ENCODE measurements around the gene VAV1. TPM values are rescaled to one million over a fixed set of nuclear protein-coding genes. Genes with fewer than 3 reads are reported as not detected.
A peak's percentile ranks its signal among the peaks of the same experiment; 100 is the strongest.

VAV1 gene
- total and polyA plus RNA-seq, 2 of the 8 experiments (the other 6 are each of a cell fraction or from before 2014, with no cell fraction given): 0.21 to 0.22 TPM

GRCh38 chr19:6767357-6768235 lies 4.9 kb upstream of the VAV1 start, which contains the start of gene SH2D3A (continued):
- TF ChIP-seq, protein P1, sequence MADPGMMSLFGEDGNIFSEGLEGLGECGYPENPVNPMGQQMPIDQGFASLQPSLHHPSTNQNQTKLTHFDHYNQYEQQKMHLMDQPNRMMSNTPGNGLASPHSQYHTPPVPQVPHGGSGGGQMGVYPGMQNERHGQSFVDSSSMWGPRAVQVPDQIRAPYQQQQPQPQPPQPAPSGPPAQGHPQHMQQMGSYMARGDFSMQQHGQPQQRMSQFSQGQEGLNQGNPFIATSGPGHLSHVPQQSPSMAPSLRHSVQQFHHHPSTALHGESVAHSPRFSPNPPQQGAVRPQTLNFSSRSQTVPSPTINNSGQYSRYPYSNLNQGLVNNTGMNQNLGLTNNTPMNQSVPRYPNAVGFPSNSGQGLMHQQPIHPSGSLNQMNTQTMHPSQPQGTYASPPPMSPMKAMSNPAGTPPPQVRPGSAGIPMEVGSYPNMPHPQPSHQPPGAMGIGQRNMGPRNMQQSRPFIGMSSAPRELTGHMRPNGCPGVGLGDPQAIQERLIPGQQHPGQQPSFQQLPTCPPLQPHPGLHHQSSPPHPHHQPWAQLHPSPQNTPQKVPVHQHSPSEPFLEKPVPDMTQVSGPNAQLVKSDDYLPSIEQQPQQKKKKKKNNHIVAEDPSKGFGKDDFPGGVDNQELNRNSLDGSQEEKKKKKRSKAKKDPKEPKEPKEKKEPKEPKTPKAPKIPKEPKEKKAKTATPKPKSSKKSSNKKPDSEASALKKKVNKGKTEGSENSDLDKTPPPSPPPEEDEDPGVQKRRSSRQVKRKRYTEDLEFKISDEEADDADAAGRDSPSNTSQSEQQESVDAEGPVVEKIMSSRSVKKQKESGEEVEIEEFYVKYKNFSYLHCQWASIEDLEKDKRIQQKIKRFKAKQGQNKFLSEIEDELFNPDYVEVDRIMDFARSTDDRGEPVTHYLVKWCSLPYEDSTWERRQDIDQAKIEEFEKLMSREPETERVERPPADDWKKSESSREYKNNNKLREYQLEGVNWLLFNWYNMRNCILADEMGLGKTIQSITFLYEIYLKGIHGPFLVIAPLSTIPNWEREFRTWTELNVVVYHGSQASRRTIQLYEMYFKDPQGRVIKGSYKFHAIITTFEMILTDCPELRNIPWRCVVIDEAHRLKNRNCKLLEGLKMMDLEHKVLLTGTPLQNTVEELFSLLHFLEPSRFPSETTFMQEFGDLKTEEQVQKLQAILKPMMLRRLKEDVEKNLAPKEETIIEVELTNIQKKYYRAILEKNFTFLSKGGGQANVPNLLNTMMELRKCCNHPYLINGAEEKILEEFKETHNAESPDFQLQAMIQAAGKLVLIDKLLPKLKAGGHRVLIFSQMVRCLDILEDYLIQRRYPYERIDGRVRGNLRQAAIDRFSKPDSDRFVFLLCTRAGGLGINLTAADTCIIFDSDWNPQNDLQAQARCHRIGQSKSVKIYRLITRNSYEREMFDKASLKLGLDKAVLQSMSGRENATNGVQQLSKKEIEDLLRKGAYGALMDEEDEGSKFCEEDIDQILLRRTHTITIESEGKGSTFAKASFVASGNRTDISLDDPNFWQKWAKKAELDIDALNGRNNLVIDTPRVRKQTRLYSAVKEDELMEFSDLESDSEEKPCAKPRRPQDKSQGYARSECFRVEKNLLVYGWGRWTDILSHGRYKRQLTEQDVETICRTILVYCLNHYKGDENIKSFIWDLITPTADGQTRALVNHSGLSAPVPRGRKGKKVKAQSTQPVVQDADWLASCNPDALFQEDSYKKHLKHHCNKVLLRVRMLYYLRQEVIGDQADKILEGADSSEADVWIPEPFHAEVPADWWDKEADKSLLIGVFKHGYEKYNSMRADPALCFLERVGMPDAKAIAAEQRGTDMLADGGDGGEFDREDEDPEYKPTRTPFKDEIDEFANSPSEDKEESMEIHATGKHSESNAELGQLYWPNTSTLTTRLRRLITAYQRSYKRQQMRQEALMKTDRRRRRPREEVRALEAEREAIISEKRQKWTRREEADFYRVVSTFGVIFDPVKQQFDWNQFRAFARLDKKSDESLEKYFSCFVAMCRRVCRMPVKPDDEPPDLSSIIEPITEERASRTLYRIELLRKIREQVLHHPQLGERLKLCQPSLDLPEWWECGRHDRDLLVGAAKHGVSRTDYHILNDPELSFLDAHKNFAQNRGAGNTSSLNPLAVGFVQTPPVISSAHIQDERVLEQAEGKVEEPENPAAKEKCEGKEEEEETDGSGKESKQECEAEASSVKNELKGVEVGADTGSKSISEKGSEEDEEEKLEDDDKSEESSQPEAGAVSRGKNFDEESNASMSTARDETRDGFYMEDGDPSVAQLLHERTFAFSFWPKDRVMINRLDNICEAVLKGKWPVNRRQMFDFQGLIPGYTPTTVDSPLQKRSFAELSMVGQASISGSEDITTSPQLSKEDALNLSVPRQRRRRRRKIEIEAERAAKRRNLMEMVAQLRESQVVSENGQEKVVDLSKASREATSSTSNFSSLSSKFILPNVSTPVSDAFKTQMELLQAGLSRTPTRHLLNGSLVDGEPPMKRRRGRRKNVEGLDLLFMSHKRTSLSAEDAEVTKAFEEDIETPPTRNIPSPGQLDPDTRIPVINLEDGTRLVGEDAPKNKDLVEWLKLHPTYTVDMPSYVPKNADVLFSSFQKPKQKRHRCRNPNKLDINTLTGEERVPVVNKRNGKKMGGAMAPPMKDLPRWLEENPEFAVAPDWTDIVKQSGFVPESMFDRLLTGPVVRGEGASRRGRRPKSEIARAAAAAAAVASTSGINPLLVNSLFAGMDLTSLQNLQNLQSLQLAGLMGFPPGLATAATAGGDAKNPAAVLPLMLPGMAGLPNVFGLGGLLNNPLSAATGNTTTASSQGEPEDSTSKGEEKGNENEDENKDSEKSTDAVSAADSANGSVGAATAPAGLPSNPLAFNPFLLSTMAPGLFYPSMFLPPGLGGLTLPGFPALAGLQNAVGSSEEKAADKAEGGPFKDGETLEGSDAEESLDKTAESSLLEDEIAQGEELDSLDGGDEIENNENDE (IDR thresholded peaks at IDR 0.05; ENCODE audit: insufficient replicate concordance, low read length): no peak
- TF ChIP-seq ATF3 (IDR thresholded peaks at IDR 0.05; ENCODE audit: insufficient read depth, low read depth, low read length) (no peak), BACH1 (IDR thresholded peaks at IDR 0.05; ENCODE audit: low read length) (no peak), SP2 (IDR thresholded peaks at IDR 0.05; ENCODE audit: low read length) (no peak), MAX (IDR thresholded peaks at IDR 0.05) (peak; percentile 19; the same call in 1 of the 2 replicates), CTBP2 (IDR thresholded peaks at IDR 0.05; ENCODE audit: borderline replicate concordance, insufficient read depth, insufficient read length, low read length) (no peak), CBX8 (IDR thresholded peaks at IDR 0.05; ENCODE audit: borderline replicate concordance, low read depth, low read length) (no peak), RNF2 (IDR thresholded peaks at IDR 0.05; ENCODE audit: borderline replicate concordance, low read depth, low read length, missing control alignments, poor library complexity, severe bottlenecking) (no peak)

Data from H1 (cell line).